GM12891 (cell line): ENCODE measurements around the gene SMG7.

Experiments
- PAX5 ChIP-seq: IDR thresholded peaks from 2 replicates; pipeline ENCODE4 v1.6.1; 2011; ENCODE audit warnings: low read length, moderate library complexity, mild to moderate bottlenecking; ENCODE audit not compliant: insufficient read depth, severe bottlenecking
- POLR2A ChIP-seq: IDR thresholded peaks from 2 replicates; pipeline ENCODE4 v1.6.1; 2011; ENCODE audit warnings: low read depth, low read length, control low read depth
- POLR2AphosphoS5 ChIP-seq: IDR thresholded peaks from 2 replicates; pipeline ENCODE4 v1.6.1; 2011; ENCODE audit warnings: low read depth, low read length, control low read depth
- POU2F2 ChIP-seq: IDR thresholded peaks from 2 replicates; pipeline ENCODE4 v1.6.1; 2011; ENCODE audit warnings: low read depth, mild to moderate bottlenecking, control low read depth, low read length, moderate library complexity
- SPI1 ChIP-seq: IDR thresholded peaks from 2 replicates; pipeline ENCODE4 v1.6.1; 2011; ENCODE audit warnings: low read depth, low read length, control low read depth
- TAF1 ChIP-seq: IDR thresholded peaks from 2 replicates; pipeline ENCODE4 v1.6.1; 2011; ENCODE audit warnings: low read depth, low read length, control low read depth

DNA sequence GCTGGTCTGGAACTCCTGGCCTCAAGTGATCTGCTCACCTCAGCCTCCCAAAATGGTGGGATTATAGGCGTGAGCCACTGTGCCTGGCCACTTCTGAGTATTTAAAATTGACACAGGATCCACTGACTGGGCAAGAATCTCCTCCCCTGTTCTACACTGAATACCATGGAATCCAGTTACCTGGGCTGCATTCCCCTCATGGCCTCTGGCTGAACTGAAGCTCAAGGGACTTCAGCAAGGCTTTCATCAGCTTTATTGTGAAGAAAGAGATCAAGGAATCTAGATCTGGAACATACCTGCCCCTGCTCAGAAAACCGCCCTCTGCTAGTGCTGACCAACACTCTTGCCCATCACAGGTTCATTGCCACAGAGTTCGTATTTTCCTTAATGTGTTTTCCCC lies 97.5 kb downstream of the SMG7 start:
- TF ChIP-seq TAF1 (no peak), POLR2A (no peak), POLR2AphosphoS5 (no peak), SPI1 (no peak), PAX5 (no peak), POU2F2 (no peak)
